Keratinocyte (primary cell): Measurements from ENCODE around the gene C6orf47. TPM values are rescaled to one million over a fixed set of nuclear protein-coding genes. Genes with fewer than 3 reads are reported as not detected.

Experiments
- DNase-seq: peaks from one replicate; pipeline ENCODE4 v3.0.0-alpha.2; 2011; ENCODE audit warnings: low read depth, missing footprints, low spot score
- FAIRE-seq: peaks from 2 replicates; lab custom pipeline; 2011; peaks lifted over from hg19 to GRCh38; lab: Jason Lieb, UNC
- H2AFZ ChIP-seq: 2 replicates; pipeline ENCODE4 v1.6.0; 2012; ENCODE audit warnings: low read length, control low read depth, inconsistent platforms; ENCODE audit not compliant: control insufficient read depth
- H3K27ac ChIP-seq: 2 replicates; pipeline ENCODE4 v1.5.1; 2011; ENCODE audit warnings: low read length; ENCODE audit not compliant: control insufficient read depth, insufficient read depth
- H3K27me3 ChIP-seq: 3 replicates; pipeline ENCODE4 v1.6.0; 2011; ENCODE audit warnings: low read length; ENCODE audit not compliant: control insufficient read depth, insufficient read depth; ENCODE audit errors: extremely low read depth
- H3K36me3 ChIP-seq, 2 experiments: 2 replicates in 1 of 2; 3 replicates in 1 of 2; pipeline ENCODE4 v1.5.1; 2011; ENCODE audit warnings: low read length in 2 of 2, mild to moderate bottlenecking in 1 of 2; ENCODE audit not compliant: control insufficient read depth in 2 of 2, insufficient read depth in 2 of 2; ENCODE audit errors: extremely low read depth in 1 of 2
- H3K4me1 ChIP-seq: 3 replicates; pipeline ENCODE4 v1.5.1; 2011; ENCODE audit warnings: low read length; ENCODE audit not compliant: control insufficient read depth, insufficient read depth; ENCODE audit errors: extremely low read depth
- H3K4me2 ChIP-seq: 3 replicates; pipeline ENCODE4 v1.6.0; 2011; ENCODE audit warnings: low read depth, low read length; ENCODE audit not compliant: control insufficient read depth, insufficient read depth; ENCODE audit errors: extremely low read depth
- H3K4me3 ChIP-seq, 3 experiments: fragments of 200-600 bp in 1 of 3; sonication (generic) in 1 of 3; 2 replicates in 2 of 3; 3 replicates in 1 of 3; pipeline ENCODE4 v1.5.1; 2011 to 2016; ENCODE audit warnings: low read length in 3 of 3, mild to moderate bottlenecking in 3 of 3, control low read depth in 2 of 3, inconsistent platforms in 1 of 3, low read depth in 1 of 3, mixed read lengths in 1 of 3, mixed run types in 1 of 3, moderate library complexity in 1 of 3; ENCODE audit not compliant: control insufficient read depth in 2 of 3, insufficient read depth in 2 of 3; ENCODE audit errors: extremely low read depth in 1 of 3
- H3K79me2 ChIP-seq: 2 replicates; pipeline ENCODE4 v1.6.0; 2012; ENCODE audit warnings: low read length; ENCODE audit not compliant: control insufficient read depth, insufficient read depth
- H3K9ac ChIP-seq: 3 replicates; pipeline ENCODE4 v1.6.0; 2011; ENCODE audit warnings: low read length; ENCODE audit not compliant: control insufficient read depth, insufficient read depth; ENCODE audit errors: extremely low read depth
- H3K9me1 ChIP-seq: 3 replicates; pipeline ENCODE4 v1.6.0; 2011; ENCODE audit warnings: low read length; ENCODE audit not compliant: control insufficient read depth, insufficient read depth; ENCODE audit errors: extremely low read depth
- H3K9me3 ChIP-seq: 2 replicates; pipeline ENCODE4 v1.5.1; 2012; ENCODE audit warnings: low read depth, low read length; ENCODE audit not compliant: control insufficient read depth
- H4K20me1 ChIP-seq: 3 replicates; pipeline ENCODE4 v1.6.0; 2011; ENCODE audit warnings: low read length; ENCODE audit not compliant: control insufficient read depth, insufficient read depth; ENCODE audit errors: extremely low read depth
- EZH2 ChIP-seq: IDR thresholded peaks from one replicate; pipeline ENCODE4 v1.6.1; 2012; ENCODE audit warnings: inconsistent platforms, mild to moderate bottlenecking, low read length, moderate library complexity
- dilution Hi-C: fragments of 300-500 bp; cut with MboI; formaldehyde crosslinking; loops from one replicate; pipeline ENCODE4 v1.7.0; 2020; ENCODE audit warnings: low sequenced_read_pairs; ENCODE audit not compliant: extremely low pct_ligation_motif_present
- polyA plus RNA-seq, 5 experiments: library from polyadenylated mRNA; depleted of rRNA in 3 of 5; stranded (reverse) in 3 of 5; stranded (forward) in 1 of 5; unstranded in 1 of 5; fragments of >200 nt; gene quantifications; 1 replicate in 1 of 5; 2 replicates in 3 of 5; 3 replicates in 1 of 5; pipeline versions ENCODE4 v1.2.1 to v1.2.3, GENCODE V29; 2011 to 2012; ENCODE audit warnings: missing spikeins in 2 of 5, low read depth in 1 of 5, low replicate concordance in 1 of 5
- TF ChIP-seq, protein P1 (sequence below), 3 experiments: IDR thresholded peaks in 1 of 3; conservative IDR thresholded peaks in 1 of 3; optimal IDR thresholded peaks in 1 of 3; 2 replicates in 2 of 3; 3 replicates in 1 of 3; pipeline versions ENCODE3 to v1.5.1; 2011; ENCODE audit warnings: low read length in 3 of 3, mild to moderate bottlenecking in 3 of 3, moderate library complexity in 2 of 3, control low read depth in 1 of 3, inconsistent platforms in 1 of 3; ENCODE audit not compliant: insufficient read depth in 2 of 3; ENCODE audit errors: extremely low read depth in 1 of 3

The C6orf47 gene
- polyA plus RNA-seq, 1 donor (not counting 4 experiments of a cell fraction or from before 2014, with no cell fraction given) = 7.9 TPM

DNA sequence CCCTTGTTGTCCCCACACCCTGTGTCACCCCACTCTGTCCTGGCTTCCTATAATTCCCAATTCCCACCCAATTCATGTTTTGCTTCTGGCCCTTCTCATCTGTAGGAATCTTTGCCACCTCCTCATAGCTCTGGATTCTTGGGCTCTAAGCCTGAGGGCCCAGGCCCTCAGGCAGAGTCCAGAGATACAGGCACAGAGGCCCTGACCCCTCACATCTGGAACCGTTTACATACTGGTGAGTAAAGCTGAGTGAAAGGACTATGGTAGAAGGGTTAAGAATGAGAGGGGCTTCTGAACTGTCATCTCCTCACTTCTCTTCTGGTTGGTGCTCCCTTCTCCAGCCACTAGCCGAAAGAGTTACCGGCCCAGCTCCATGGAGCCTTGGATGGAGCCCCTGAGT is 26.4 kb downstream of the C6orf47 start:
- H2AFZ ChIP-seq = no peak overlapping the region
- no peak overlapping the region for H3K4me3 ChIP-seq
- H3K27me3 ChIP-seq = no peaks in the 10 kb centered on the region
- dilution Hi-C loops = no loop called here
- peaks cover 30% of the 10 kb centered on the region for H3K79me2 ChIP-seq
- TF ChIP-seq, protein P1, sequence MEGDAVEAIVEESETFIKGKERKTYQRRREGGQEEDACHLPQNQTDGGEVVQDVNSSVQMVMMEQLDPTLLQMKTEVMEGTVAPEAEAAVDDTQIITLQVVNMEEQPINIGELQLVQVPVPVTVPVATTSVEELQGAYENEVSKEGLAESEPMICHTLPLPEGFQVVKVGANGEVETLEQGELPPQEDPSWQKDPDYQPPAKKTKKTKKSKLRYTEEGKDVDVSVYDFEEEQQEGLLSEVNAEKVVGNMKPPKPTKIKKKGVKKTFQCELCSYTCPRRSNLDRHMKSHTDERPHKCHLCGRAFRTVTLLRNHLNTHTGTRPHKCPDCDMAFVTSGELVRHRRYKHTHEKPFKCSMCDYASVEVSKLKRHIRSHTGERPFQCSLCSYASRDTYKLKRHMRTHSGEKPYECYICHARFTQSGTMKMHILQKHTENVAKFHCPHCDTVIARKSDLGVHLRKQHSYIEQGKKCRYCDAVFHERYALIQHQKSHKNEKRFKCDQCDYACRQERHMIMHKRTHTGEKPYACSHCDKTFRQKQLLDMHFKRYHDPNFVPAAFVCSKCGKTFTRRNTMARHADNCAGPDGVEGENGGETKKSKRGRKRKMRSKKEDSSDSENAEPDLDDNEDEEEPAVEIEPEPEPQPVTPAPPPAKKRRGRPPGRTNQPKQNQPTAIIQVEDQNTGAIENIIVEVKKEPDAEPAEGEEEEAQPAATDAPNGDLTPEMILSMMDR (optimal IDR thresholded peaks at IDR 0.05 in 1 of 3, IDR thresholded peaks at IDR 0.05 in 1 of 3, conservative IDR thresholded peaks at IDR 0.05 in 1 of 3; ENCODE audit: extremely low read depth in 1 of 3, insufficient read depth in 2 of 3, low read length in 3 of 3) = no peak
- TF ChIP-seq EZH2 = no peak
- no peaks in the 10 kb centered on the region for H3K9me3 ChIP-seq
- no peak for FAIRE-seq
- no peaks in the 10 kb centered on the region for H3K4me1 ChIP-seq
- peaks cover 69 to 74% of the 10 kb centered on the region in 2 experiments for H3K36me3 ChIP-seq
- H4K20me1 ChIP-seq = peaks cover 7% of the 10 kb centered on the region
- H3K4me2 ChIP-seq = no peak overlapping the region
- H3K9ac ChIP-seq = no peak overlapping the region
- H3K9me1 ChIP-seq = no peaks in the 10 kb centered on the region
- no peak overlapping the region for H3K27ac ChIP-seq
- no peak for DNase-seq

DNA sequence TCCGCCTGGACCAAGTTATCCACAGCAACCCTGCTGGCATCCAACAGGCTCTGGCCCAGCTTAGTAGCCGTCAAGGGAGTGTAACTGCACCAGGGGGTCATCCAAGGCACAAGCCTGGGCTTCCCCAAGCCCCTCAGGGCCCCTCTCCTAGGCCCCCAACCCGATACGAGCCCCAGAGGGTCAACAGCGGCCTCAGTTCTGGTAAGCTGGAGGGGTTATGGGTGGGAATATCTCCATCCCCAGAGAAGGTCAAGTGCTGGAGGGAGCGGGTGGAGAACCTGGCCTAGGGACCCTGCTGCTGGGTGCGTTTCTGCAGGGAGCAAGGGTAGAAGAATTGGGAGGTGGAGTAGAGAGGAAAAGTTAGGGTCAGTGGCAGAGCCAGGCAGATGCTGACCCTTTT is 27.1 kb downstream of the C6orf47 start:
- Histone ChIP-seq H3K27ac (no peak overlapping the region), H4K20me1 (peaks cover 7% of the 10 kb centered on the region), H3K9me1 (no peaks in the 10 kb centered on the region), H3K4me3 (no peak overlapping the region), H3K9me3 (no peaks in the 10 kb centered on the region), H3K9ac (no peak overlapping the region), H3K4me2 (no peak overlapping the region), H3K27me3 (no peaks in the 10 kb centered on the region), H3K4me1 (no peaks in the 10 kb centered on the region), H2AFZ (no peak overlapping the region), H3K36me3 (peaks cover 74 to 81% of the 10 kb centered on the region in 2 experiments), H3K79me2 (peaks cover 33% of the 10 kb centered on the region)
- TF ChIP-seq, protein P1 (optimal IDR thresholded peaks at IDR 0.05 in 1 of 3, IDR thresholded peaks at IDR 0.05 in 1 of 3, conservative IDR thresholded peaks at IDR 0.05 in 1 of 3; ENCODE audit: extremely low read depth in 1 of 3, insufficient read depth in 2 of 3, low read length in 3 of 3) = no peak
- no peak for TF ChIP-seq EZH2
- FAIRE-seq (no peak), DNase-seq (no peak)
- dilution Hi-C loops = no loop called here
